Stimulated activated naive CD4-positive, alpha-beta T cell treated with Interleukin-2 at 50 U/mL for 16 hours (primary cell): ENCODE results near the gene C16orf74.

Experiments
- DNase-seq: peaks from one replicate; lab custom pipeline; 2025; lab: John Stamatoyannopoulos, UW

The C16orf74 gene

DNA sequence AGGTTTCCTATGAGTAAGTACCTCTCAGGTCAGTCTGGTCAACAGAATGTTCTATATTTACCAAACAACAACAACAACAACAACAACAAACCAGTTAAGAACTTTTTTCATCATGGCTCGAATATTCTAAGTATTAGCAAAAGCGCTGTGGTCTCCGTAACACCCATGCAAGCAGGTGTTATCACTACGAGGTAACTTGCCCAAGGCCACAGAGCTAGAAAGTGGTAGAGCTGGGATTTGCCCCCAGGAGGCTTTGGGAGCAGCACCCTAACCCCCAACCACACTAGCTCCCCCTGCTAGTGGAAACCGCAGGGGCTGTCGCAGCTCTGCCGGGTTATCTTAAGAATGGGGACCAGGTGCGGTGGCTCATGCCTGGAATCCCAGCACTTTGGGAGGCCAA, 23.9 kb upstream of the C16orf74 start:
- DNase-seq = no peak

DNA sequence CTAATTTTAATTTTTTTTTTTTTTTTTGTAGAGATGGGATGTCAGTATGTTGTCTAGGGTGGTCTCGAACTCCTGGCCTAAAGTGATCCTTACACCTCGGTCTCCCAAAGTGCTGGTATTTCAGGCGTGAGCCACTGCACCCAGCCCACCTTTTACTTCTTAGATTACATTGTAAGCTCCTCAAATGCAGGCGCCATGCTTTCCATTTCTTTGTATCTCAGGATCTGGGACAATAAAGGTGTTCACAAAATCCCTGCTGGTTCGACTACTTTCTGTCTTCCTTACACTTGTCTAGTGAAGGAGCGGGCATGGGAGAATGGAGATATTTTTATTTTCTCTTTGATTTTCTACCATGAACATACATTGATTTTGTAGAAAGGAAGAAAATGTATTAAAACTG, 23.2 kb upstream of the C16orf74 start:
- no peak for DNase-seq

DNA sequence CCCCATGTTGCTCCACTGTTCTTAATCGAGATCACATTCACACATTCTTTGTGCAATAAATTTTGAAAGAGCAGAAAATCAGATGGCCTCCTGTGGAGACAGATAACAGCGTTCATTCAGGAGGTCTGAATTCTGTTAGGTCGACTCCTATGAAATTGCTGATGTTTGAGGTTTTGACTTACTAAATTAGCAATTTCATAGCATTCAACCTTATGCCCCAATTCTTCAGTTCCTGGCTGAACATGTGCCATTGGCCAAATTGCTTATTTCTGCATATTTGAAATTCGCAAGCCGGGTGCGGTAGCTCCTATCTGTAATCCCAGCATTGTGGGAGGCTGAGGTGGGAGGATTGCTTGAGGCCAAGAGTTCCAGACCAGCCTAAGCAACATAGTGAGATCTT, 22.1 kb upstream of the C16orf74 start:
- no peak for DNase-seq

DNA sequence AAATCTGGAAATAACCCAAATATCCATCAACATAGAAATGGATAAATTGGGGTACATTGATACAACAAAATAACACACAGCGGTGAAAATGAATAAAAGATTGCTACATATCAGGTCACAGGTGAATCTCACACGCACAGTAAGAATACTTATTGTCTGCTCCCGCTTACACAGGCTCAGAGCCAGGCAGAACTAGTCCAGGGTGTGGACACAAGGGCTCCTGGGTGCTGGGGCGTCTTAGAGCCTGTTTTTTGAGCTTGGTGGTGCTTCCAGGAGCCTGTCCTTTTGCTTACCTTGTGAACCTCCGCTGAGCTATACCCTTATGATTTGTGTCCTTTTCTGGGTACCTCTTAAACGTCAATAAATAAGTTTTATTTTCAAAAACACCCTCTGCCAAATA, 19.8 kb upstream of the C16orf74 start:
- no peak for DNase-seq

DNA sequence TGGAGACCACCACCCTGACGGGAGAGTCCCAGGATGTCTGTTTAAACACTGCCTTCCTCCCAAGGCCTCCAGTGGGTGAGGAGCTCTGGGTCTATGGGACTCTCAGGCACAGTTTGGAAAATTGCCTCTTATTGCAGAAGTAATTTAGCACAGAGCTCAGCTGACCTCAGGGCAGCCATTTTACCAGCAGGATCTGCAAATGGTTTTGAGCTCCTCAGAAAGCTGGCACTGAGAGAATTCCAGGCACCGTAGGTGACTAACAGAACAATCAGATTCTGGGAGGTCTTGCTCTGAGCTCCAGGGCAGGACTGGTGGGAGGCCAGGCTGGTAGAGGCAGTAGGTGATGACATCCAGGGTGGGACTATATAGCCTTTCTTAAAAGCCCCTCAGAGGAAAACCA, 17.3 kb upstream of the C16orf74 start:
- DNase-seq = no peak

DNA sequence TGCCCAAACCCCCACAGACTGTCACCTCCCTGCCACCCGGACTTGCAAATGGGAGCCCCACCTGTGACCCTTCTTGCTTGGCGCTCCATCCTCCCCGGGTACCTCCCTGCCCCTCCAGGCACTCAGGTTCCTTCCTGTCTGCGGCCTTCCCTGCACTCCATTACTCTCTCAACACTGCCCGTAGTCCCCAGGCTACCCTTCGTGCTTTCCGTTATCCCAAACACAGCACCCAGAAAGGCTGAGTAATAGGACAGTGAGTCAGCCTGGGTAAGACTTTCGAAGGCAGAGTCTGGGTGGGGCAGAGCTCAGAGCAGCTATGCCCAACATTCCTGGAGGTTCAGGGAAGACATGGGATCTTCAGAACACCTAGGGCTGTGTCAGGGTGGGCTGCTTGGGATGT, 16.6 kb upstream of the C16orf74 start:
- no peak for DNase-seq

DNA sequence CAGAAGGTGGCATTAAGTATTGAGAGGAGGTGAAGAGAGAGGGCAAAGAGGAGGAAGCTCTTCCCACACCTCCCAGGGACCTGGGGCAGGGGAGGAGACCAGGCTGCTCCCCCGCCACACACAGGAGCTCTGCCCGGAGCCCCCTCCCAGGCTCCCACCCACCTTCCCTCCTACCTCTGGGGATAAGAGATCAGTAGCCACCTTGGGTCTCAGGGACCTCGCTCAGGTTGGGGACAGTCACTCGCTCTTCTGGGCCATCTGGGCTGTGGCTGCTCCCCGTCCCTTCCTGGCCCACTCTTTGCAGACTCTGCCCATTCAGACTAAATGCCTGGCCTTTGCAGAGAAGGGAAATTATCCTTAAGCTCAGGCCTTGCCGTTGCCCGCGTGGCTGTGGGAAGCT, 14.9 kb upstream of the C16orf74 start:
- DNase-seq = no peak

DNA sequence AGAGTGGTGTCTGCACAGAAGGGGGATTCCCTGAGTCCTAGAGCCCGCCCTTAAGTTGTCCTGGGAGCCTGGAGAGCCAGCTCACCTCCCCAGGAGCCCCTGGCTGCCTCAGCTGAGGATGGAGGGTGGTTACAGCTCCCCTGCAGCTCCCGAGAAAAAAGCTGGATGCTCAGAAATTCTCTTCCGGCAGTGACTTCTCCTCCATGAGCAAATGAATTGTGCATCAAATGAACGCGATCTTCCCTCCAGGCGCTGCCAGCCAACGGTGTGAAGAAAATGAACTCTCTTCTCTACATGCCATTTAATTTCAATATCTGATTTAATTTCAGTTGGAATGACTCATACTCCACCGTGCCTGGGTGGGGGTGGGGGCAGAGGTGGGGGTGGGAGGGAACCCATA, 14.3 kb upstream of the C16orf74 start:
- DNase-seq = no peak

DNA sequence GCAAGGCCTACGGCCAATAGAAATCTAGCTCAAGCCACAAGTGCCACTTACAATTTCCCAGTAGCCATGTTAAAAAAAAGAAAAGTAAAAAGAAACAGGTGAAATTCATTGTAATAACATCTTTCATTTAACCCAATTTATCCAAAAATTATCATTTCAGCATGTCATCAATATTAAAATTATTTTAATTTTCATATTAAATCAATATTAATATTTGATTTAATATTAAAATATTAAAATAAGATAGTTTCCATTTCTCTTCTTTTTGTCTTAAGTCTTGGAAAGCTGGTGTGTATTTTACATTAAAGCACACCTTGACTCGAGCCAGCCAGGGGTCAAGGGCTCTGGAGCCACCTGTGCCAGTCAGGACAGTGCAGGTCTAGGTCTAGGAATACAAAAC, 12.7 kb upstream of the C16orf74 start:
- no peak for DNase-seq

DNA sequence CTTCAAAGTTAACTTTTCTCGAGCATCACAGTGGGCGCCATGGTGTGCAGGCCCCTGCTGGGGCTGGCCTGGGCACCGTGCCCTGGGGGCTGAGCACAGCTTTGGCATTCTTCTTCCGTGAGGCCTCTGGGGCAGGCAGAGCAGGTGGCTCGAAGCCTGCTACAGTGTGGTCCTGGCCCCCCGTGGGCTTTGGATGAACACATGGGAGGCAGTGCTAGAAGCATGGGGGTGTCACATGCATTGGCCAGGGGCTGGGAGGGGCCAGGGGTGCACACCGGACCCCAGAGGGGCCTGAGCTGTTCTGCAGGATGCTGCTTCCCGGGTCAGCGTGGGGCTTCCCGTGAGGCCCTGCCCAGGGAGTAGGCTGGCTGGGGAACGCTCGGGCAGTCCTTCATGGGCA, 12.1 kb upstream of the C16orf74 start:
- DNase-seq = no peak

DNA sequence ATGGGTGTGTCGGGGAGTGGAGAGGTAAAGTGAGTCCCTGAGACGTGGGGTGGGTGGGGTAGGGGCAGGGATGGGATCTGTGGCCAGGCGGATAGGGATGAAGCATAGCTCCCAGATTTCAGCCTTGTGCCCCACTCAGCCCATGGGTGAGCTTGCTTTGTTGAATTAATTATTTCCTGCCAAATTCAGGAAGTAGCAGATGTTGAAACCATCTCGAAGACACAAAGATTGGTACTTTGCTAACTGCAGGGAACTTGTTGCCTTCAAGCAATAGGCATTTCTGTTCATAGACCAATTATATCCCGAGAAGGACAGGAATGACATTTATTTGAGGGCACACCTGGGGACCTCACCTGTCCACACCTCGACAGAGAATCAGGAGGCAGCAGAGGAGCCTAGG, 11.0 kb upstream of the C16orf74 start:
- DNase-seq = no peak

DNA sequence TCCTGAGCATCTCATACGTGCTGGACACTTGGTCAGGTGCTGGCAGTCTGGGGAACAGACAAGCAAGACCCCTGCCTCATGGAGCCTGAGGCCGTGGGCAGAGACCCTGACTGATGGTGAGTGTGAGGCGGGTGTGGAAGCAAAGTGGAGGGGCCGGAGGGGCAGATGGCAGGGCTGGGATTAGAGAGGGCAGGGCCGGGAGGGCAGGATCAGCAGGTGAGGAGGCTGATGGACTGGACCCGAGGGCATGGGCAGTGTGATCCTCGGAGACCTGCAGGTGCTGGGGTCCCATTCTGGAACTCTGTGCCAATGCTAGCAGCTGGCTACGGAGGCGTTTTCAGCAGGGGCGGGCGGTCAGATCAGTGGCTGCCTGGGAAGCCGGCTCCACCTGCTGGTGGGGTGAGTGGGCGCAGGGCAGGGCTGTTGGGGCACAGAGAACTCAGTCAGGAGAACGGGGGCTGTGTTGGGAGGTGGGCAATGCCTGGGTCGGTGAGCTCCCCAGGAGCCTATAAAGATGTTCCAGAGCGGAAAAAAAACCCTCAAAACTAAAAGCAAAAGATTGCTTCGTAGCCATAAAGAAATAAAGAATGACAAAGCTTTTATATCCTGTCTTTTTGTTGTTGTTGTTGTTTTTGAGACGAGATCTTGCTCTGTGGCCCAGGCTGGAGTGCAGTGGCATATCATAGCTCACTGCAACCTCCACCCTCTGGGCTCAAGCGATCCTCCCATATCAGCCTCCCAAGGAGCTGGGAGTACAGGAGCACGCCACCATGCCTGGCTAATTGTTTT, 8.9 kb upstream of the C16orf74 start:
- DNase-seq = no peak

DNA sequence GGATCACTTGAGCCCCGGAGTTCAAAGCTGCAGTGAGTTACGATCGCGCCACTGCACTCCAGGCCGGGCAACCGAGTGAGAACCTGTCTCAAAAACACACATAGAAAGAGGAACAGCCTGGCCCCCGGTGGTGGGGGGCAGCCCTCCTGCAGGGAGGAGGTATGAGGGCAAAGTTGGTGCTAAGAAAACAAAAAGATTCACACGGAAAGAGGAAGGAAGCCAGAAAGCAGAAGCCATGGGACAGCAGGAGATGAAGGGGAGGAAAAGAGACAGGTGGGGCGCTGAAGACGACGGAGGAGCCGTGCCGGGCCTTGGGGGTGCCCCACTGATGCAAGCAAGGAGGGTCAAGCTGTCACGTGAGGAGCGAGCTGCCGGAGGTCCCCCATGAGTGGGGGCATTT, 8.2 kb upstream of the C16orf74 start:
- DNase-seq = no peak

DNA sequence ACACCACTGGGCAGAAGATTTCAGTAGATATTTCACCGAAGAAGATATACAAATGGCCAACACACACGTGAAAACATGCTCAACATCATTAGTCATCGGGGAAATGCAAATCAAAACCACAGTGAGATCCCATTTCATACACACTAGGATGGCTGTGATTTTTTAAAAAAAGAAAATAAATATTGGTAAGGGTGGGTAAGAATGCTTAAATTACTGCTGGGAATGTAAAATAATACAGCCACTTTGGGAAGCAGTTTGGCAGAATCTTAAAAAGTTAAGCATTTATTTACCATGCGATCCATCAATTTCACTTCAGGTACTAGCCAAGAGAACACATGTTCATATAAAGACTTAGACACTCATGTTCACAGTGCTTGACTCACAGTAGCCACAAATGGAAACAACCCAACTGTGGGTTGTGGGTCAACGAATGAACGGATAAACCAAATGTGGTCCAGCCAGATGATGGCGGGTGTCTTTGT, 6.5 kb upstream of the C16orf74 start:
- no peak for DNase-seq

DNA sequence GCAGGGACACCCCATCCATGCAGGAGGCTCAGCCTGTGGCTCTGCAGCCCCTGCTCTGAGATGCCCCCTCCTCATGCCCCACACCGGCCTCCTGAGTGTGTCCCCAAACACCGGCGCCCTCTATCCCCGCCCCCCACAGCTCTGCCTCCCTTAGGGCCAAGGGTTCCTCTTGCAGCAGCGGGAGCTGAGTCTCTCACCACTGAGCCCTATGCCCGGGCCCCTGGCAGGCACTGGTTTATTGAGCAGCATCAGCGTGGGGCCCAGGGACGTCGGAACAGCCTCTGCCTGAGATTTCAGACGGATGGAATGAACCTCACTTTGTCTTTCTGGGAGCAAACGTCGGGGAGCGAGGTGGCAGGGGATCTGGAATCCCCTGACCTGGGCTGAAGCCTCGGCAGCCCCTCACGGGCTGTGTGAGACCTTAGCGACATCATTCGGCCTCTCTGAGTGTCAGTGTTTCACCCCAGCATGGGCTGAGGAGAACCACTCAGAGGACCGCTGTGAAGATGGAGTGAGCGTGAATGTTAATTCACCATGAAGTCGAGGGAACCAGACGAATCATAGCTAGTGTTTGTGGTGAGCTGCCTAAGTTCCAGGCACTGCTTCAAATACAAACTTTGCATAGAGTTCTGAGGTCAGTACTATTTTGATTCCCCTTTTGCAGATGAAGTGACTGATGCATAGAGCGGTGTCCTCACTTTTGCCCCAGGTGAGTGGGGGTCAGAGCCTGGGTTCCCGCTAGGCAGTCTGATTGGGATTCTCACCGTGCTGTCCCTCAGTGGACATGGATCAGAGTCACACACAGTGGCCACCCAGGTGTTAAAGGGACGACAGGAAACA, 5.3 kb upstream of the C16orf74 start:
- no peak for DNase-seq

DNA sequence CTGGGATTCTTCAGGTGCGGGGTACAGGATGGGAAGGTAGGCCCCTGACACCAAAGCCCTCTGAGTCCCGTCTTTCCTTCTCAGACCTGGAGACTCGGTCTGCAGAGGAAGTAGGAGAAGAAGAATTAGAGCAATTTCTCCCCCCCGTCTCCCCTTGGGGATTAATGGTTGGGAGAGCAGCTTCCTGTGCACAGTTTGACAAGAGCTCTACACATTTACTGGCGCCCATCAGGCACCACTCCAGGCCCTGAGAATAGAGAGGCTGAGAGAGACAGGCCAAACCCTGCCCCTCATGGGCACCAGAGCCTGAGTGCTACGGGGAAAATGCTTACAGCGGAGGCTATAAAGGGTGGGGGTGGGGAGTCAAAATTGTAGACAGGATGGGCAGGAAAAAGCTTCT, 3.5 kb upstream of the C16orf74 start:
- DNase-seq = no peak

DNA sequence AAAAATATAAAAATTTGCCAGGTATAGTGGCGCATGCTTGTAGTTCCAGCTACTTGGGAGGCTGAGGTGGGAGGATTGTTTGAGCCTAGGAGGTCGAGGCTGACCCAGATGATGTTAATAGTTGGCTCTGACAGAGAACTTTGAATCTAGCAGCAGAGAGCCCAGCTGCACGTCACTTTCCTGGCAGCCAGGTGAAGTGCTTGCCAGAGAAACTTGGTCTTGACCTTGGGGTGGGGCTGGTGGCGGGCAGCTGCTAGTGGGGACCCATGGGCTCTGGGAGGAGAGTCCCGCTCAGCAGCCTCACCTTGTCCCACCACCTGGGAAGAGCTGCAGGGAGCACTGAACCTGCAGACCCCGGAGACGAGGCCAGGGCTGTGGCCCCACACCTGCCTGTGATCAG, 3.1 kb upstream of the C16orf74 start:
- DNase-seq = no peak

DNA sequence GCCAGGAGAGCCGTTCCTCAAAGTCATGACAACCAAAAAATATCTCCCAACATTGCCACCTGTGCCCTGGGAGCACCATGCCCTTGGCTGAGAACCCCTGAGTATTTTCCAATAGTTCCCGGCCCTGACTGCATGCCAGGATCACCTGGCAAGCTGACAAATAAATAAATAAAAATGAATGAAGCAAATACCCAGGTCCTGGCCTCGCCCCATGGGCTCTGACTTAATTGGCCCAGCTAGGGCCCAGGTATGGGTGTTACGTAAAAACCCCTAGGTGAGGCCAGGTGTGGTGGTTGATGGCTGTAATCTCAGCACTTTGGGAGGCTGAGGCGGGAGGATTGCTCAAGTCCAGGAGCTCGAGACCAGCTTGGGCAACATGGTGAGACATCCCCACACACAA, 2.7 kb upstream of the C16orf74 start:
- no peak for DNase-seq

DNA sequence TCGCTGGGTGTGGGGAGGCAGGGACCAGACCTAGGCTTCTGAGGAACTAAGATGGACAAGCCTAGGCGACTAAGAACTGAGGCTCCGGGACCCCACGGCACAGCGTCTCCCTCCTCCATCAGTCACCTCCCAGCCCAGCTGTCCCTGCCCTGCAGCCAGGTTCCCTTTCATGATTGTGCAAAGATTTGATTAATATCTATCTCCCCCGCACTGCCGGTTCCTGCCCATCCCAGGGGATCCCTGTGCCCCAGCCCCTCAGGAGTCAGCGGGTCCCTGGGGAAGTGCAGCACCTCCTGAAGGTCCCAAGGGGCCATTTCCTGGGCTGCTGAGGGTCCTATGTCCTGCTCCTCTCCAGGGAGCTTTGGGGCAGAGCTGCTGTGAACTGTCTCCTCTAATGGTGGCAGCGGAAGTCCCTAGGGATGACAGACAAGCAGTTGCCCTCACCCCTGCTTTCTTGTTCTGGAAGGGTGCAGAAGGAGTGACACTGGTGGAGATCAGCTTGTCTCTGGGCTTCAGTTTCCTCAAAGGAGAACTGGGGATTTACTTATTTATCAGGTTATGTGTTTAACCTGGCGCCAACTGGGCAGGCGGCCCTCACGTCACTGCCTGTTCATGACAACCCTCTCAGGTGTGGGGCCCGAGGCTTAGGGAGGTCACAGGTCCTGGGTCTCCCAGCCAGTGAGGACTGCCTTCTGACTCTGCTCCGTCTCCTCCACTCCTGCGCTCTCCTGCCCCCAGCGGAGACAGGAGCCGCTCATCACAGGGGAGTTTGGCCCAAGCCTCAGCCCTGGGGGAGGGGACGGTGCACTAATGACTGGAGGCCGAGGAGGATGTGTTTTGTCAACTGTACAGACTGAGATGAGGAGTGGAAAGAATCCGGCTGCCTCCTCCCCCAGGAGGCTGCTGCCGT, 1.9 kb upstream of the C16orf74 start:
- no peak for DNase-seq

DNA sequence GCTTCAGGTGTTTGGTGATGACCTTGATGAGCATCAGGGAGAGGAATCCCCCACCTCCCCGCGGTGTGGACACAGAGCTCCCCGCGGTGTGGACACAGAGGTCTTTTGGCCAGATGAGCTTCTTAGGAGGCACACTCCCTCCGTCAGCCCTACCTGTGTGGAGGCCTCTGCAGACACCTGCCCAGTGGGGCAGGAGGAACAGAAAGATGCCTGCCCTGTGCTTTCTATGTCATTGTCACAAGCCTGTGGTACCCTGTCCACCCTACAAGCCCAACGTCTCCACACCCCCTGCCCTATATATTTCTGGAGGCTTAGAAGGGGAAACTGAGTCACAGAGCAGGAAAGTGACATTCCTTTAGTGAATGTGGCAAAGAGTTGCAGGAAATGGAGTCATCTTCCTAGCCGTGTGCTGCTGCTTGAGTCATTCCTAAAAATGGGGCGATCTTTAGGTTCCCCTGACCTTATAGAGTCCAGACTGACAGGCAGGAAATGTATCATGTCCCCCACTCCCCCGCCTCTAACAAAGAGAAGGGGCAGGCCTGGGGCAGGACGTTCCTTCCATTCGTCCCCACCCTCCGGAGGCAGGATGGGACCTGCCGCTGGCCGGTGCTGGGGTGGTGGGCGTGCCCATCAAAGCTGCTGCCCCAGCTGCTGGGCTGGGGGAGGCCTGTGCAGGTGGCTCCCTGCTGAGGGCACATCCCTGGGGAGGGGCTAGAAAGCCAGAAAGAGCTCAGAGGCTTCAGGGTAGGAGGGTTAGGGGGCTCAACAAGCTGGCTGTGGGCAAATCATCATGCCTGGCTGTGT, 1.0 kb upstream of the C16orf74 start:
- no peak for DNase-seq

DNA sequence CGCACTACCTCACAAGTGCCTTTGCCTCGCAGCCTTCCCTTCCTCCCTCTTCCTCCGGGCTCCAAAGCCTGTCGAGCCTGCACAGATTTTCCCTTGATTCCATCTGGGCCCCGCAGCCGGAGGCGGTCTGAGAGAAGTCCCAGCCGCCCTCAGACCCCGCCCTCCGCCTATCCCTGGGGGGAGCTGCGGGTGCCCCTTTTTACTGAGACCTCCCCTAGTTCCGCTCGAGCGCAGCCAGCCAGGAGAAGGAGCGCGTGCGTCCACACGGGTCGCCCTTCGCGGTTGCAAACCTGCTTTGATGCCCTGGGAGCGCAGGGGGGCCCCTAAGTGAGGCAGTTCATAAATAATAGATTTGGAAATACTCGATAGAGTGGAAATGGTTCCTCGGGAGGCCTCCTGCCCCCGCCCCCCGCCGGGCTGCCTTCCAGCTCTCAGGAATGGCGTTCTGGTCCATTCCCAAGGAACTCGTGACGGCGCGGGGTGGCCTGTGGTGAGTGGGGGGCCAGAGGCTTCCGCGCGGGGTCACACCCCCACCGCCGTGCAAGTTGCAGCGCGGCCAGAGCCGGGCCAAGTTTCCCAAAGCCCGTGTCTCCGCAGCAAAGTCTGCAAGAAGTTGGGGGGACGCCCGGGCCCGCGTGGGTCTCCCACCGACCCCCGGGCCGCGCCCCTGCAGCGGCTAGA, 610 bp downstream of the C16orf74 start:
- DNase-seq = no peak
